ENCODE results near the gene TMEM208.

The TMEM208 gene

GRCh38 chr16:67277999-67278772 is 51.3 kb downstream of the TMEM208 start:
- no peak for DNase-seq (ENCODE audit: low read depth in 2 of 2)

Data from stimulated activated CD8-positive, alpha-beta memory T cell treated with anti-CD3 and anti-CD28 coated beads, Interleukin-7, amount 100 ng/mL, for 1 hour (primary cell).